GM18511 (cell line): Measurements from ENCODE around the gene BMAL1.
"Not testable (repeated sequence)": the region's sequence is repeated elsewhere in the genome, so short reads cannot be mapped to it uniquely, and the experiment has no call there.

Experiments
- ATAC-seq: cut with Tn5 transposase; IDR thresholded peaks from one replicate; pipeline ENCODE4 v1.9.1; 2021; ENCODE audit warnings: mild to moderate bottlenecking, moderate library complexity; ENCODE audit not compliant: unreplicated experiment

BMAL1 gene

GRCh38 chr11:13436836-13437235 is 159.2 kb downstream of the BMAL1 start:
- not testable (repeated sequence) for ATAC-seq
